Ishikawa (cell line): Measurements from ENCODE around the gene IDH2.

ENCODE experiments used
- CEBPB ChIP-seq: IDR thresholded peaks from 2 replicates; pipeline ENCODE4 v1.6.1; 2012
- CREB1 ChIP-seq: IDR thresholded peaks from 2 replicates; pipeline ENCODE4 v1.6.1; 2012; ENCODE audit warnings: low read depth
- EGR1 ChIP-seq: IDR thresholded peaks from 2 replicates; pipeline ENCODE4 v1.6.1; 2012
- EP300 ChIP-seq: IDR thresholded peaks from 2 replicates; pipeline ENCODE4 v1.6.1; 2012; ENCODE audit warnings: borderline replicate concordance
- MAX ChIP-seq: IDR thresholded peaks from 2 replicates; pipeline ENCODE4 v1.6.1; 2012
- NFIC ChIP-seq: IDR thresholded peaks from 2 replicates; pipeline ENCODE4 v1.6.1; 2012
- RAD21 ChIP-seq: IDR thresholded peaks from 2 replicates; pipeline ENCODE4 v1.6.1; 2012; ENCODE audit warnings: low read depth
- REST ChIP-seq: IDR thresholded peaks from 2 replicates; pipeline ENCODE4 v1.6.1; 2012; ENCODE audit warnings: low read depth, mild to moderate bottlenecking
- TAF1 ChIP-seq: IDR thresholded peaks from 2 replicates; pipeline ENCODE4 v1.6.1; 2012; ENCODE audit warnings: low read depth, mild to moderate bottlenecking
- TCF12 ChIP-seq: IDR thresholded peaks from 2 replicates; pipeline ENCODE4 v1.6.1; 2012; ENCODE audit warnings: low read depth
- TEAD4 ChIP-seq: IDR thresholded peaks from 2 replicates; pipeline ENCODE4 v1.6.1; 2012
- USF1 ChIP-seq: IDR thresholded peaks from 2 replicates; pipeline ENCODE4 v1.6.1; 2012
- YY1 ChIP-seq: IDR thresholded peaks from 2 replicates; pipeline ENCODE4 v1.6.1; 2012; ENCODE audit warnings: low read depth
- ZBTB7A ChIP-seq: IDR thresholded peaks from 2 replicates; pipeline ENCODE4 v1.6.1; 2012; ENCODE audit warnings: low read depth

- TF ChIP-seq TAF1 (no peak), CEBPB (no peak), MAX (no peak), REST (no peak), YY1 (no peak), TCF12 (no peak), EP300 (no peak), USF1 (no peak), NFIC (no peak), RAD21 (no peak), TEAD4 (no peak), ZBTB7A (no peak), EGR1 (no peak), CREB1 (0 out of 2 replicates have a peak, but pooled peaks have one; percentile 8)
Measured at GRCh38 chr15:90095521-90095959, 6.7 kb downstream of the IDH2 start.
